BE2C (cell line): ENCODE results near the gene PGGHG.
A peak's percentile ranks its signal among the peaks of the same experiment; 100 is the strongest.

ENCODE experiments used
- DNase-seq: peaks from one replicate; pipeline ENCODE4 v3.0.0-alpha.2; 2020
- H3K27me3 ChIP-seq: fragments of 250-450 bp; sonication (Bioruptor Pico); 2 replicates; pipeline ENCODE4 v1.5.1; 2020; ENCODE audit warnings: mild to moderate bottlenecking
- H3K36me3 ChIP-seq: fragments of 250-450 bp; sonication (Bioruptor Pico); 2 replicates; pipeline ENCODE4 v1.5.1; 2020; ENCODE audit warnings: mild to moderate bottlenecking
- H3K4me1 ChIP-seq: fragments of 250-450 bp; sonication (Bioruptor Pico); 2 replicates; pipeline ENCODE4 v1.5.1; 2020
- H3K4me3 ChIP-seq: 2 replicates; pipeline ENCODE4 v1.5.1; 2011; ENCODE audit warnings: low read depth, low read length
- H3K9me3 ChIP-seq: fragments of 250-450 bp; sonication (Bioruptor Pico); 2 replicates; pipeline ENCODE4 v1.5.1; 2020
- CTCF ChIP-seq: IDR thresholded peaks from 2 replicates; pipeline ENCODE4 v1.5.1; 2012; ENCODE audit warnings: mild to moderate bottlenecking, low read depth, low read length

The PGGHG gene

DNA sequence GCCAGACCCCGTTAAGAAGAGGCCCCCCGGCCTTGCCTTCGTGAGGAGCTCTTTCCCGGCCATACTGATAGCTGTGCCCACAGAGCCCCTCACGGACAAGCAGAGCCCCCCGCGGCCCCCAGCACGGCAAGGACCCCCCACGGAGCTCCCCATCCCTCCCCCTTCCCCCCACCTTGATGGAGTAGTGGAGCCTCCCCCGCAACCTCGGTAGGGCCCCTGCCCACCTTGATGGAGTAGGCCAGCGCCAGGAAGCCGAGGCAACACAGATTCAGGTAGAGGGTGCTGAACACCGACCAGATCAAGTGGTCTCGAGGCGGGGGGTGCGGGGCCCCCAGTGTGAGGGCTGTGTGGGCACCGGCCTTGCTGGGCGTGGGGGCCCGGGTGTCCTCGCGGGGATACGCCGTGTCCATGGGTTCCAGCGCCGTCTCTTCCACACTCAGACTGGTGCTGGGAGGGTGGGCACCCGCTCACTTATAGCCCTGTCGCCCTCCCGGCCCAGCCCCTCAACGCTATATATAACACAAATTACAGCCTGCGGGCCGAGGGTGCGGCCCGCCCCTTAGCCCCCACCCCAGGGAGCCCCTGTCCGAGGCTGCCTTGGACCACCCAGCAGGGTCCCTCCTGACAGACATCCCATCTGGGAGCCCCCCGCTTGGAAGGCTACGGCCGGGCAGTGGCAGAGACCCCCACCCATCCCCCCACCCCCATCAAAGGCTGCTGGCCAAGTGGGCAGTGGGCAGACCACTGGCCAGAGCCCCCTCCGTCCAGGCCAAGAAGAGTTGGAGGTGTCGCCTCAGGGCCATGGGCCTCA is 10.4 kb downstream of the PGGHG start, which contains the start of gene IFITM5:
Gene IFITM5, minus strand, starts transcription at position 446 of the 811 bp plus-strand sequence. Its CDS starts 36 bp downstream, at position 410.
- Histone ChIP-seq H3K4me1 (no peaks in the 10 kb centered on the region), H3K36me3 (no peaks in the 10 kb centered on the region), H3K4me3 (no peak within 1 kb of the TSS), H3K9me3 (no peaks in the 10 kb centered on the region), H3K27me3 (peaks cover 4% of the 10 kb centered on the region; the same call in 1 of the 2 replicates)
- DNase-seq, result no peak
- no peak for TF ChIP-seq CTCF

DNA sequence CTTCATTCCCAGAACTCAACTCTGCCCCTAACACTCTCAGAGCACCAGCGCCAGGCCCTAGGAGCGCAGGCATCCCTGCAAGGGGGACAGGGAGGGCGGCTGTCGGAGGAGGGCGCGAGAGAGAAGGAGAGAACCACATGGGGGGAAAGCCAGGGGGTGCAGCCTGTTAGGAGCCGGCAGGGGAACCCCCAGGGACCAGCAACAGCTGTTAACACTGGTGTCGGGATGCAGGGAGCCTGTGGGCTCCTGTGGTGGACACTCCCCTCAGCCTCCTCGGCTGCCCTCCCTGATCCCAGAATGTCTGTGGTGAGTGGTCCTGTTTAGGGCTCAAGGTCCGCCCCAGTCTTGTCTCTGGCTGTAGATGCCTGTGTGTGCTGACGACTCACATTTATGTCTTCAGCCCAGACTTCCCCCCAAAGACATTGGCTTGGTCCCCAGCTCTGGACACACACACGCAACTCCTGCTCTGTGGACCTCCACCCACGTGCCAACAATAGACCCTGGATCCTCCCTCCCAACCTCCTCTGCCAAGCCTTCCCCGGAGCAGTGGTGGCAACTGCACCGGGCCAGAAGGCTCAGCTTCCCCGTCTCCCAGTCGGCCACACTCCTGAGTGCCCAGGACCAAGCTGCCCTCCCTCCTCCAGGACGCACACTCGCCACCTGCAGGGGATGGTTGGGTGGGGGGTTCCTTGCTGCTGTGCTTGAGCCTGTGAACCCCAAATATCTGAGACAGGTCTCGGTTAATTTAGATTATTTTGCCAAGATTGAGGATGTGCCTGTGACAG is 11.2 kb downstream of the PGGHG start:
- no peak for DNase-seq
- Histone ChIP-seq H3K4me3 (no peak overlapping the region), H3K4me1 (no peaks in the 10 kb centered on the region), H3K27me3 (peaks cover 4% of the 10 kb centered on the region; the same call in 1 of the 2 replicates), H3K36me3 (no peaks in the 10 kb centered on the region), H3K9me3 (no peaks in the 10 kb centered on the region)
- no peak for TF ChIP-seq CTCF

- H3K27me3 ChIP-seq, result no peaks in the 10 kb centered on the region
- DNase-seq, result no peak
- TF ChIP-seq CTCF, result no peak
- H3K4me1 ChIP-seq, result no peaks in the 10 kb centered on the region
- no peaks in the 10 kb centered on the region for H3K9me3 ChIP-seq
- H3K36me3 ChIP-seq, result no peaks in the 10 kb centered on the region
- H3K4me3 ChIP-seq, result no peak overlapping the region
Observed at GRCh38 chr11:303363-303762, 14.4 kb downstream of the PGGHG start.

DNA sequence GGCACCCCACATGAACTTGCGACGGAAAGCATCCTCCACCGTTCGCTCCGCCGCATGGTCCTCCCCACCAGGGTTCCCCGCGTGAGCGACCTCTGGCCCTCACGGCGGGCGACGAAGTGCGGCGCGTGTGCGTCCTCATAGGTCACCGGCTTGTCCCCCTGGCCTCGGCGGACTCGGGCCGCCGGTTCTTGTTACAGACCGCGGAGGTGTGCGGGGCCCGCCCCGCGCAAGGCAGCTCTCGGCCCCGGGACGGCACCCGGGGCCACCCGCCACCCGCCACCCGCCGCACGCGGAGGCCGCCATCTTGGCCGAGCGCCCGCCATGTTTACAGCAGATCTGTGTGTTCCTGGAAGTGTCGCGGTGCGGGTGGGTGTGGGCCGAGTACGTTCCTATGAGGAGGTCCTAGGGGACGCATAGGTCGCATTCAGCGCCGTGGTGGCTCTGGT is 15.2 kb downstream of the PGGHG start:
- Histone ChIP-seq H3K4me3 (no peak overlapping the region), H3K27me3 (no peaks in the 10 kb centered on the region), H3K9me3 (no peaks in the 10 kb centered on the region), H3K36me3 (no peaks in the 10 kb centered on the region), H3K4me1 (no peaks in the 10 kb centered on the region)
- no peak for DNase-seq
- no peak for TF ChIP-seq CTCF

GRCh38 chr11:304915-305843 is 16.3 kb downstream of the PGGHG start:
- DNase-seq, result no peak
- TF ChIP-seq CTCF, result peak; percentile 39
- no peaks in the 10 kb centered on the region for H3K36me3 ChIP-seq
- H3K4me1 ChIP-seq, result no peaks in the 10 kb centered on the region
- H3K4me3 ChIP-seq, result no peak overlapping the region
- H3K27me3 ChIP-seq, result no peaks in the 10 kb centered on the region
- no peaks in the 10 kb centered on the region for H3K9me3 ChIP-seq
